ENCODE data around the gene ESPL1.
A peak's percentile ranks its signal among the peaks of the same experiment; 100 is the strongest.

The ESPL1 gene

DNA sequence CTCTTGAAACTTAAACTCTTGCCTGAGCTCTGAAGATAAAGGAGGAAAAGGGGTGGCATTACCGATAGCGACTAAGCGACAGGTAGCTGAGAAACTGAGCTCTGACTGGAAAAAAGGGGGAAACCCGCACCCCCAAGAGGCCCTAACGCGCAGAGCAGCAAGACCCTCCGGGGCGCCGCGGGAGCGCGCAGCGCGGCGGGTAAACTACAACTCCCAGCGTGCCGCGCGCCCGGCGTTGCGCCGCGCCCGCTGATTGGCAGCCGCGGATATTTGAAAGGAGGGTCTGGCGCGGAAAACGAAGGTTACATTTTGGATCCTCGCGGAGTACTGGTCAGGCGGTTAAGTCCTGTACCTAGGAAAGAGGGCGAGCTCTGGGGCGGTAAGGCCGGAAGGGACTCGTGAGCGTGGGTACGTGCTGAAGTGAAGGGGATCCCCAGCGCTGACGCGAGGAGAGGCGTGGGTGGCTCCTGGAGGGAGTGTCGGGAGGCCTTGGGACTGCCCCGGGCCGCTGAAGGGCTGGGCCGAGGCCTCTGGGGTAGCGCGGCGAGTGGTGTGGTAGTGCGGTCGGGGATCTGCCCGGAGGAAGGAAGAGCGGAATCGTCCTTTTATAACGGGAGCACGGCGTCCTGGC is at the start of gene ESPL1:
Gene ESPL1 (plus strand): TSS at position 301 of the 631 bp plus-strand sequence. CDS start 468 bp downstream, outside the sequence.
- peak within 1 kb of the TSS; percentile 94 for H3K4me3 ChIP-seq (ENCODE audit: low read depth, low read length)

DNA sequence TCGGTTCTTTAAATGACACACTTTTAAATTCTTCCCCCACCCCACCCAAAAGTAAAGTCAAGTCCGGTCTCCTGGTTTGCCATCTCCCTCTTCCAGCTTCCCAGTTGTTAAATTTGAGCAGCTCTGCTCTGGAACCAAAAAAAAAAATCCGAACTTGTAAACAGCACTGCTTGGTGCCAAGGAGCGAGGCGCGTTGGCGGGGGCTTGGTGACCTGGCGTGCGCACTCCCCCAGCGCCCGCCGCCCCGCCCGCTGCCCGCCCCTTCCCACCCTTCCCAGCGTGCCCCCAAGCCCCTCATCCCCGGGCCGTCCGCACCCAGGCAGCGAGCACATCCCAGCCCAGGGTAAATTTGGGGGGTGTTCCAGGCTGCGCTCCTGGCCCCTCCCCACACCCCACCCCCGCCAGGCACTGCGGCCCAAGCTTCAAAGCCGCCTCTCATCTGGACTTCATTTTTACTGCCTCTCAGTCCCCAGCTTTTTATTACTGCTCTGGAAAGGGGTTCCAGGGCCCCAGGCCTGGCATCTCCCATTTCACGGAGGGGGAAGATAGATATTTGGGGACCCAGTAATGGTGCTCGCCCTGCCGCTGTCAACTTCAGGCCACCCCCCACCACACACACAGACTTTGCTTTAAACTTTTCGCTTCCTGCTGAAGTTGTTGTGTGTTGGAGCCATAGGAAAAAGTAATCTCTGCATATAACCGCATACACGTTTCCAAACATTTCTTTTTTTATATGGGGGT is 49.4 kb upstream of the ESPL1 start:
- H3K4me3 ChIP-seq (ENCODE audit: low read depth, low read length), result peak overlapping the region; percentile 91

DNA sequence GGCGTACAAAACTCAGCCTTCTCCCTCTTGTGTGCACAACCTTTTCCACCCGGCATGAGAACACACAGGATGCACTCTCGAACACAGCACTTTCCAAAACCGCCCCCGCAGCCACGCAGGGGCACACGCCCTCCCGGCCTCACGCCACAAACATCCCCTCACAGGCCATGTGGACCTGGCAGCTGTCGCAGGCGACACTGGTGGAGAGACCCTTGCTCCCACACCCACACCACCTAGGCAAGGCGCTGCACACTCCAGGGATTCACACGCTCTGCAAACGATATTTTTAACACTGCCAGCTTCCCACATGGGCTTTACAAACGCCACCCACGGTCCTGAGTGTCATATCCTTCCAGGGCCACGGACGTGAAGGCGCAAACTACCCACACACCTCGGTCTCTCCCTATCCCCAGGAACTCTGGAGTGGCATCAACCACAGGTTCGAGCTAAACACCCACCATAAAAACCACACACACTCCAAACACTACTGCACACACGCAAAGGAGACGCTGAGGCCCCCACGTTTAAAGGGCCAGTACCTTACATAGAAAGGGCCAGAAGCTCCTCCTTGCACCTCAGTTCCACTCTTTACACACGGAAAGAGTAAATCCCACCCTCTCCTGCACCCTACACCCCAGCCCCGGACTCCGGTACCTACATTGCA is 48.7 kb upstream of the ESPL1 start:
- H3K4me3 ChIP-seq (ENCODE audit: low read depth, low read length), result peak overlapping the region; percentile 91

DNA sequence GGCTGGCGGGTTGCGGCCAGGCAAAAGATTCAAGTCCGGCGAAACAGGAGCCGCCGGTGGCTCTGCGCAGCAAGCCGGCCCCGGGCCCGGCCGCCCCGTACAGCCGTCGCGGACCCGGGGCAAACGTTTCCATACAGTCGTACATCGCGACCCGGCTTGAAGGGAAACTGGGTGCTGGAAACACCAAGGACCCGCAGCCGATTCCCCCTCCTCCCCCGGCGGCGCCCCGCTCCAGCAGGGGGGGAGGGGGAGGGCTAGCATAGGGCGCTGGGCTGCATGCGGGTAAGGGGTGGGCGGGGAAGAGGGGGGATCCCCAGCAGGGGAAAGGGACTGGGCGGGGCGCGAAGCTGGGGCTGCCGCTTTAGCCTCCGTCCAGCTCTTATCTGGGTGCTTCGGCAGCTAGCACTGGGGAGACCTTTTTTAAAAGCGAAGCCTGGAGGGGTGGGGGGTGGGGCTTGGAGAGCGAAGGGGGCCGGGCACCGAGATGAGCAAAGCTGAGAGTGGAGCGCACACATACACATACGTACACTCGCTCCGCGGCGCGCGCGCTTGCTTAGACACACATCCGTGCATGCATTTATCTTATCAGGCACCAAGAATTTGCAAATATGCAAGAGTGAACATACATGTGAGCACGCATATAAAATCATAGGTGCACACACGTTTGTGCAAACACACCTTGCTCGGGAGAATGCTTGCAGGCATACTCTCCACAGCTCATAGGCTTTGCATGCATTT is 48.0 kb upstream of the ESPL1 start:
- peak overlapping the region; percentile 91 for H3K4me3 ChIP-seq (ENCODE audit: low read depth, low read length)

DNA sequence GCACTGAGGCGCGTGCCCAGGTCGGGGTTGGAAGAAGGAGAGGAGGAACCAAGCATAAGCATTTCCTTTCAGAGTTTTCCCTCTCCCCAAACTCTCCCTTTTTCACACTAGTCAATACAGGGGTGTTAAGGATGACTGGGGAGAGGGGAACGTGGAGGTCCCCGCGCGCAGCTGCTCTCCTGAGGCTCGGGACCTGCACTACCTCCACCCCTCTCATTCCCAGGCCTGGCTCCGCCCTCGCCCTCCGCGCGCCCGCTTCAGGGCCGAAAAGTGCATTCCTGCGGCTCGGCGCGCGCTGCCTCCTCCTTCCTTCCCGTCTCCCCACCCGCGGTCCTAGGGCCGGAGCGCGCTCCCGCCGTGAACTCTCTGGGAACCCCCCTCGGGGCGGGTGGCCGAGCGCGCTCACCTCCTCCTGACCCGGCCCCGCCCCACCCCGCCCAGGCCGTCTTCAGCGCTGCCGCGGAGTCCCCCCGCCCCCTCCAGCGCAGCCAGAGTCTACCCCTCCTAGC is 47.4 kb upstream of the ESPL1 start:
- H3K4me3 ChIP-seq (ENCODE audit: low read depth, low read length), result peak overlapping the region; percentile 91

DNA sequence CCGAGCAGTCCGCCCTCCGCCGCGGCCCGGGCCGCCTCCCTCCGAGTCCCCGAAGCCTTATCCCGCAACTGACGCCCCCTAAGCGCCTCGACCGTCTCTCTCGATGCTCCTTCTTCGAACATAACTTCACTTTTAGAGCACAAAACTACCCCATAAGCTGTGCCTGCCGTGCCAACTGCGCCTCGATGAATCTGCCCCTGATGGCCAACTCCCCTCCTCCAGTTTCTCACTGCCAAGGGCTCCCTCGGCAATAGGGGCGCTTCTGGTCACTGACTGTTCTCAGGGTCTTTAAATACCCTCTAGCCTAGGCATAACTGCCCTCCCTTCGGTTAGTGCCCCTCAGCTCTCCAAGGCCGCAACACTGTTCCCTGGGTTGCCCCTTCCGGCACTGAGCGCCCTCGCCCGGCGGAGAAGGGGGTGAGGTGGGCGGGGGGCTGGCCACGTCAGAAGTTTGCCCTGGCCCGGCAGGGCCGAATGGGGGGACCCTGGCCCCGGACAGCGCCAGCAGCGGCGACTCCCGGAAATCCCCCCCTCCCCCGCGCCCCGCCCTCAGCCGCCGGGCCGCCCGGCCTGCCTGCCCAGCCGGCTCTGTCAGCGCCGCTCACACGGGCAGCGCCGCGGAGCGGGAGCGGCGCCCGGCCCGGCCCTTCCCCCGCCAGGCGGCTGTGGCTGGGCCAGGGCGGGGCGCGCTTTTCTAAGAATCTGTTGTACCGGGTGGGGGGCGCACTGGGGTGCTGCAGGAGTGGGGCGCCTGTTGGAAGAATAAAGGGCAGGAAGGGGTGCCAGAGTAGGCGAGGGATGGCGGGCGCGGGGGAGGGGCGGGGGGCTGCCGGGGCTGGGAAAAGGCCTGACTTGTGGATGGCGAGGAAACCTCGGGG is 46.7 kb upstream of the ESPL1 start:
- H3K4me3 ChIP-seq (ENCODE audit: low read depth, low read length), result peak overlapping the region; percentile 43

DNA sequence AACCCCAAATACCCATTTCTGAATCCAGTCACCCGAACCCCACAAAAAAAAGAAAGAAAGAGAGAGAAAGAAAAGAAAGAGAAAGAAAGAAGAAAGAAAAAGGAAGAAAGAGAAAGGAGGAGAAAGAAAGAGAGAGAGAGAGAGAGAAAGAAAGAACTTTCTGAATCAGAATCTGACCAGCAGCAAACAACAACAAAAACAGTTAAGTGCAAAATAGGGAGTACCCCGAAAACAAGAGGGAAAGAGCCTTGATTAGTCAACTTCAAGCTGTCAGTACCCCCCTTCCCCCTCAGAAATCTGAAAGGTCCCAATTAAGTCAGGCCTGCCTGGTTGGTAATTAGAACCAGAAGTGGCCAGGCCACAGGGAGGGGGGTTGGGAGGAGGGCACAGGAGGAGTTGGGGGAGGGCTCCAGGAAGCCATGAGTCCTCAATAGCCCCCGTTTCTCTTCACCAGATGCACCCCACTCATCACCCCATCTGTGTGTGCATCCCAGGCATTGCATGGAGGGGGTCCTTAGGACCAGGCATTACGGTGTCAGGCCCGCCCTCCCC is 45.9 kb upstream of the ESPL1 start:
- no peak overlapping the region for H3K4me3 ChIP-seq (ENCODE audit: low read depth, low read length)

DNA sequence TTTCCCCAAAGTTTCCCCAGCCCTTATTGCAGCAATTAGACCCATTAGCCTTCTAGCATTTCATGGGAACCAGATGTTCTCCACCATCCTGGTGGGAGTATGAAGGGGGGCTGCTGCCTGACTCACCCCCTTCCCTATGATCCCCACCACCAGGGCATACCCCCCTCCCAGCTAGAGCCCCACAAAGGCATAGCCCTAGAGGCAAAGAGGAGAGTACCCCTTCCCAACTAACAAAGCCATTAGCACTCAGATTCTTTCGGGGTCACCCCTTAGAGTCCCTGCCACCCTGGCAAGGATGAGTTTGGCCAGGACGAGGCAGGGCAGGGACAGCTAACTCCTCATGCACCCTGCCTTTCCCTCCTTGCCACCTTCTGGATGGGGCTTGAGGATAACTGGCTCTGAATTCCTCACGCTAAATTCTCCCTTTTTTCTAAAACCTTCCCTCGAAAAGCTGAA is 45.3 kb upstream of the ESPL1 start:
- no peak overlapping the region for H3K4me3 ChIP-seq (ENCODE audit: low read depth, low read length)

DNA sequence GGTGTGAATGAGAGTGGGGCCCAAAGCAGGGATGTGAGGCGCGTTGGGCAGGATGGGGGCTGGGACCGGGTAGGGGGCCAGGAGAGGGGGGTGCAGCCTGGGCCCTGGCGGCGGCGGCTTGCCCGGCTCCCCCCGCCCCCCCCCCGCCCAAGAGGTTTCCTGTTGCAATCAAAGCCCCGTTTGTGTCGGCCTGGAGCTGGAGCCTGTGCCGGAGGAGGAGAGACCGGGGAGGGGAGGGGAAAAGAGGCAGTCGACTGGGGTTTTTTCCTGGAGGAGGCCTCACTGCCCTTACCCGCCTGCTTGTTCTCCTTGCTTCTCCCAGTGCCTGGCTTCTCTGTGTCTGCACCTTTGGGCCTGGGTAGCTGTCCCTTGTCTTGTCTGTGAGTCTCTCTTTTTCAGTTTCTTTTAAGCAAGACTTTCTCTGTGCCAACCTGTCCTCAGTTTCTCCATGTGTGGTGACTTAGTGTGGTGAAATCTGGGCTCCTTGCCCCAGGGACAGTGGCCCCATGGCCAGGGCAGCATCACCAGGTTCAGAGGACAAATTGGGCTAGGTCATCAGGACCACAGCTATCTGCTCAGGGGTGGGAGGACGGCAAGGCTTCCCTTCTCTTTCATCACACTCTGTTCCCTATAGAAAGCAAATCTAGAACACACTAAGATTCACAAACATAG is 44.6 kb upstream of the ESPL1 start:
- no peak overlapping the region for H3K4me3 ChIP-seq (ENCODE audit: low read depth, low read length)

DNA sequence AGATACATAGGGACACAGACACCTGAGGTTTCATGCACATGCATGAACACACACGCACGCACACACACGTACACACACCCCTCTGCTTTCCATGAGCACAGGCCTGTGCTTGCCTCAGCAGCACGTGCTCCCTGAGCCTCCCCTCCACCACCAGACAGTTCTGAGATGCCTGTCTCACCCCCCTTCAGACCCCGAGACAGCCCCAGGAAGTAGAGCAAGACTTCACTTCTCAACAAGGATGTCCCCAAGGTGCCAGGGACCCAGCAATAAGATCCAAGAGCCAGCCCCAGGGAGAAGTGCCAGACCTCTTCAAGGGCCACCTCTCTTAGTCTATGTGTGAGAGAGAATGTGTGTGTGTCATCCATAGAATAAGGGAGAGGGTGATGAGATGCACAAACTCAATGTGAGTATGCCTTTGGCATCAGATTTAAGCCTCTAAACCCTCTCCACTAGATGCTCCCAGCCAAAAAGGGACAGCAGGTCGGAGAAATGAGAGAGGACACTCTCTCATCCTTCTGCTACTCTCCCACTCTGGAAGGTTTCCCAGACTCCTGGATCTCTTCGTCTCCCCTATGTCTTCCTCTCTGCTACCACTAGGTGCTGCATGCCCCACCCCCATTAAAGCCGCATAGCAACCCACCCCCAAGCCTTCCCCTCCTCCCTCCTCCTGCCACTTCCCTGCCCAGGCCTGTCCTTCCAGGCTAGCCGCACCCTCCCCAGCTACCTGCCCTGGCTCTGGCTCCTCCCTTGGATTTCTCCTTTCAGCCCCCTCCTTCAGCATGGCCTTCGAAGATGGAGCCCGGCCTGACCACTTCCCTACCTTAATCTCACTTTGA is 43.8 kb upstream of the ESPL1 start:
- no peak overlapping the region for H3K4me3 ChIP-seq (ENCODE audit: low read depth, low read length)

DNA sequence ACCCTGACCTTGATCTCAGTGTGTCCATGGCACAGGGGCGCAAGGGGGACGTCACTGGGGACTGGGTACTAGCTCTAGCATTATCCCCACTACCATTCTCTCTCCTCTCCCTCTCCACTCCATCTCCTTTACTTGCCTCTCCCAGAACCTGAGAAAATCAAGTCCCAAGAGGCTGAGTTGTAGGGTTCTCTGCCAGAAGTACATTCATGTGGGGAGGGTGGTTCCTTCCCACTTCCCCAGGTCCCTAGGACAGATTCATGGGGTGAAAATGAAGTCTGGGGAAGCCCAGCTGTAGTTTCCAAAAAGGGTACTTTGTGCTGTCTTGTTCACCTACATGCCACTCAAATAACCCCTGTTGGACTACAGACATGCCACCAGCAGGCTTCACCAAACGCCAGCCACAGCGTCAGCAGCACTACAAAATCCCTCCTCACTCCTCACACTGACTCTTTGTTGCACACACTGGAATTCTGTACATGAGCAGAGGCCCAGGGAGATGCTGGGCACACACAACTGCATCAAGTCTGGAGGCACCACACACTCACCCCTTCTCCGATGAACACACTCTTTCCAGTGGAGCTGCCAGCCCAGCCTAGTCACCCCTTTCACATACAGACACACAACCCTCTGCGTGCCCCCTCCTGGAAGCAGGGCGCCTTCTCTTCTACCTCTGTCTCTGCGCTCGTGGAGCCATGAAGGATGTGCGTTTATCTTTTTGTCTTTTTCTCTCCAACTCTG is 43.0 kb upstream of the ESPL1 start:
- H3K4me3 ChIP-seq (ENCODE audit: low read depth, low read length), result no peak overlapping the region

DNA sequence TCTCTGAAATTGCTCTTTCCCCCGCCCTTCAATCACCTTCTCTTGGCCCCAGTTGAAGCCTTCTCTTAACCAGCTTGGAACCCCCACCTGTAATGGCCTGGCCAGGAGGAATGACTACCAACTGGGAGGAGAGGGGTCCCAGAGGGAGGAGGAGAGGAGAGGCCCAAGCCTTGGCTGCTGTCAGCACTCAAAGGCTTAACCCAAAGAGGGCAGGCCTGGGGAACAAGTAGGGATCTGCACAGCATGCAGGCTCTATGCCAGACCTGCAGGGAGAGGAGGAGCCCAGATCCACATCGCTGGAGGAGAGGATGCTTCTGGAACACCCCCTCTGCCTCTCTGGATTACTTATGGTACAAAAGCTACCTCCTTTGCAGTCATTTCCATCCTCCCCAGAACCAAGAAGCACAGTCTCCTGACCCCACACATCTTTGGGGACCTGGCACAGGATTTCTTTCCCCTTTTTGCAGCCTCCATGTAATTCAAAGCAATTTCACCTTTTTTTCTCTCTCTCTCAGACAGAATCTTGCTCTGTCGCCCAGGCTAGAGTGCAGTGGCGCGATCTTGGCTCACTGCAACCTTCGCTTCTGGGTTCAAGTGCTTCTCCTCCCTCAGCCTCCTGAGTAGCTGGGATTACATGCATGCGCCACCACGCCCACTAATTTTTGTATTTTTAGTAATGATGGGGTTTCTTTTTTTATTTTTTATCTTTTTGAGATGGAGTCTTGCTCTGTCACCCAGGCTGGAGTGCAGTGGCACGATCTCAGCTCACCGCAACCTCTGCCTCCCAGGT is 42.3 kb upstream of the ESPL1 start:
- H3K4me3 ChIP-seq (ENCODE audit: low read depth, low read length), result no peak overlapping the region

DNA sequence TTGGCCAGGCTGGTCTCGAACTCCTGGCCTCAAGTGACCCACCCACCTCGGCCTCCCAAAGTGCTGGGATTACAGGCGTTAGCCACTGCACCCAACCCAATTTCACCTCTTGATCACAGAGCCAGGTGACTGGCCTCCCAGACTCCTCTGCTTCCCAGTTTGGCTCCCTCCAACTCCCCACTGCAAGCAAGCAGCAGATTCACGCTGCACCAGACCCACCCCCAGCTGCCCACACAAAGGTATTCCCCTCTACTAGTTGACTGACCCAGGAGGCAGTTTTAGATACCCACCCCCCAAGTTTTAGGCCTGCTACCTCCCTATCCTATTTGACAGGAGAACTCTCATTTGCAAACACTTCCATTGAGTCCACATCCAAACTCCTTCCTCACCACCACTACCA is 41.3 kb upstream of the ESPL1 start:
- H3K4me3 ChIP-seq (ENCODE audit: low read depth, low read length), result no peak overlapping the region

DNA sequence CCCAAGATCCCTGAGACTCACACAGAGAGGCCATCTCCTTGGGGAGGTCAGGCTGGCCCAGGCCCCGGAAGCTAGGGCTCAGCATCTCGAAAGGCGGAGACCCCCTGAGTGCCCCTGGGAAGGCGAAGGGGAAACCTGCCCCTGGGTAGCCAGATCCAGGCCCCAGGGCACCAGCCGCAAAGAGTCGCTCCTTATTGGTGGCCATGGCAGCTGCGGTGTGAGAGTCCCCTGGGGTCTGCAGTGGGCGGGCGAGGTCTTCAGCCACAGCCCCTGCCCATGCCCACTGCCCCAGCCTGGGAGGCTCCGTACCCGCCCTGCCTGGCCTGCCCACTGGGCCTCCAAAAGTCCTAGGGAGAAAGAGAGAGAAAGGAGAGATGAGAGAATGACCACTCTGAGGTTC is 40.8 kb upstream of the ESPL1 start:
- H3K4me3 ChIP-seq (ENCODE audit: low read depth, low read length), result no peak overlapping the region

DNA sequence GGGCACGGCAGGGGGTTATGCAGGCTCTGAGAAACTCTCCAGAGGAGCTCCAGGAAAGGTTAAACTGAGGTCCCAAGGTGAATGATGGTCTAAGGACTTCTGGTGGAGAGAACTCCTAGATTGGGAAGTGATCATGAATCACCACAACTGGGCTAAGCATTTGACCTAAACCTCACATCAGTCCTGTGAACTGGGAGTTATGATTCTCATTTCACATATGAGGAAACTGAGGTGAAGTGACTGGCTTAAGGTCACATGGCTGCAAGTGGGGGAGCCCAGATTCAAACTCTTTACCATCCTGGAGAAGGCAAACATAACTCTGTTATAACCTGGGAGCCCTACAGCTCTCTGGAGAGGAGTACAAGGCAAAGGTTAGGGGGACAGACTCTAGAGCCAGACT is 40.3 kb upstream of the ESPL1 start:
- no peak overlapping the region for H3K4me3 ChIP-seq (ENCODE audit: low read depth, low read length)

DNA sequence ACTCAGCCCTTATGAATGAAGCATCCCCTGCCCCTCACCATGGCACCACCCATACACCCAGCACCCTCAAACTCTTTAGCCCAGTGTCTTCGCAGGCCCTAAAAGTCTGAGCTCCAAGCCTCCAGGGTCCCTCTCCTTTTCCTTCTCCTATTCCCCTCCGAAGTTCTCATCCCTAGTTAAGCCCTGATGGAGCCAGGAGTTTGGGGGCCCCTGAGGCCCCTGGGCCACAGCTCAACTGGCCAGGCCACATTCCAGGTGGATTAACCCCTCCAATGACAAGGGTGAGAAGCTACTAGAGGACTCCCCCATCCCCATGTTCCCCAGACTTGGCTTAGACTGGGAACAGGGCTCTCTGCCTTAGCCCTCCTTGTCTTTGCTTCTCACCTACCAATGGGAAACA is 38.6 kb upstream of the ESPL1 start:
- H3K4me3 ChIP-seq (ENCODE audit: low read depth, low read length), result no peak overlapping the region
